ENCODE measurements around the gene BCL2L1.

Gene BCL2L1

GRCh38 chr20:31693402-31693801 is 29.3 kb downstream of the BCL2L1 start:
- TF ChIP-seq CTCF (IDR thresholded peaks at IDR 0.05; ENCODE audit: low read depth, low read length), result no peak
- peaks cover 74% of the 10 kb centered on the region for H3K36me3 ChIP-seq
- H3K27me3 ChIP-seq (ENCODE audit: insufficient read depth, low read depth, severe bottlenecking), result no peaks in the 10 kb centered on the region
- H3K27ac ChIP-seq, result peak overlapping the region; percentile 88
- no peak overlapping the region for H3K4me3 ChIP-seq (ENCODE audit: low read depth, low read length)
- no peaks in the 10 kb centered on the region for H3K9me3 ChIP-seq (ENCODE audit: severe bottlenecking)
- DNase-seq, result peak; percentile 36

DNA sequence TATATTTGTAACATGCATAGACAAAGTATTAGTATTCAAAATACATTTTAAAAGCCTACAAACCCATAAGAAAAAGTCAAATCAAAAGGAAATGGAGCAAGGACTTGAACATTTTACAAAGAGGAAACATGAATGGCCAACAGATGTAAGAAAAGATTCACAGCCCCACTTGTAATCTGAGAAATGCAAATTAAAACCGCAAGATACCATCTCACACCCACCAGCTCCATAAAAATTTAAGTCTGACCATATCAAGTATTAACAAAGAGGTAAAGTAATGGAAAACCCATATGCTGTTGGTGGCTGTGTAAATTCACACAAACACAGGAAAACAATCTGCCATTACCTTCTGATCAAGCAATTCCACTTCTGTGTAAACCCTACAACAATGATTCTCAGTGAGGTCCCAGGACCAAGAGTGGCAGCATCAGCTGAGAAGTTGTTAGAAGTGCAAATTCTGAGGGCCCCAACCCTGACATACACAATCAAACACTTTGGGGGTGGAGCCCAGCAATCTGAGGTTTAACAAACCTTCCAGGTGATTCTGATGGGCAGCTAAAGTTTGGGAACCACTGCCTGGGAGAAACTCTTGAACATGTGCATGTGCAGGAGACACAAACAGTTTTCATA is 30.9 kb downstream of the BCL2L1 start:
- peaks cover 64% of the 10 kb centered on the region for H3K36me3 ChIP-seq
- H3K27ac ChIP-seq, result peak overlapping the region; percentile 88
- H3K27me3 ChIP-seq (ENCODE audit: insufficient read depth, low read depth, severe bottlenecking), result no peaks in the 10 kb centered on the region
- TF ChIP-seq CTCF (IDR thresholded peaks at IDR 0.05; ENCODE audit: low read depth, low read length), result no peak
- no peak for DNase-seq
- no peaks in the 10 kb centered on the region for H3K9me3 ChIP-seq (ENCODE audit: severe bottlenecking)
- no peak overlapping the region for H3K4me3 ChIP-seq (ENCODE audit: low read depth, low read length)

DNA sequence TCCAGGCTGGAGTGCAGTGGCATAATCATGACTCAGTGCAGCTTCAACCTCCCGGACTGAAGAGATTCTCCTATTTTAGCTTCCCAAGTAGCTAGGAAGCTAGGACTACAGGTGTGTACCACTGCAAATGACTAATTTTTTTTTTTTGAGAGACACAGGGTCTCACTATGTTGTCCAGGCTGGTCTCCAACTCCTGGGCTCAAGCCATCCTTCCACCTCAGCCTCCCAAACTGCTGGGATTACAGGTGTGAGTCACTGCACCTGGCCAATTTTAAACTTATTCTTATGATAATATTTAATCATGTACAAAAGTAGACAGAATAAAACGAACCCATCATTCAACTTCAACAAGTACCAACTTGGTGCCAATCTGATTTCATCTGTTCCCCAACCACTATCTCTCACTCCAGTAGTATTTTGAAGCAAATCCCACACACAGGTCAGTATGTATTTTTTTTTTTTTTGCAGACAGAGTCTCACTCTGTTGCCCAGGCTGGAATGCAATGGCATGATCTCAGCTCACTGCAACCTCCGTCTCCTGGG is 32.5 kb downstream of the BCL2L1 start:
- no peak for DNase-seq
- no peak for TF ChIP-seq CTCF (IDR thresholded peaks at IDR 0.05; ENCODE audit: low read depth, low read length)
- peak overlapping the region; percentile 23 for H3K27ac ChIP-seq
- no peak overlapping the region for H3K4me3 ChIP-seq (ENCODE audit: low read depth, low read length)
- no peaks in the 10 kb centered on the region for H3K9me3 ChIP-seq (ENCODE audit: severe bottlenecking)
- H3K27me3 ChIP-seq (ENCODE audit: insufficient read depth, low read depth, severe bottlenecking), result no peaks in the 10 kb centered on the region
- peaks cover 63% of the 10 kb centered on the region for H3K36me3 ChIP-seq

DNA sequence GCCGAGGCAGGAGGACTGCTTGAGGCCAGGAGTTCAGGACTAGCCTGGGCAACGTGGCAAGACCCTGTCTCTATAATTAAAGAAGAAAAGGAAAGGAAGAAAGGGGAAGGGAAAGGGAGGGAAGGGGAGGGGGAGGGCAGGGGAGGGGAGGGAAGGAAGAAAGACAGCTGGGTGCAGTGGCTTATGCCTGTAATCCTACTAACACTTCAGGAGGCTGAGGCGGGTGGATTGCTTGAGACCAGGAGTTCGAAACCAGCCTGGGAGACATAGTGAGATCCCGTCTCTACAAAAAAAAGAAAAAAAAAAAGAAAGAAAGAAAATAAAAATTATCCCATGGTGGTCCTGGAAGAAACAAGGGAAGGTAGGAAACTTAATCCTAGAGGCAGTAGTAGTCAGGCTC is 33.5 kb downstream of the BCL2L1 start:
- no peak for TF ChIP-seq CTCF (IDR thresholded peaks at IDR 0.05; ENCODE audit: low read depth, low read length)
- no peaks in the 10 kb centered on the region for H3K9me3 ChIP-seq (ENCODE audit: severe bottlenecking)
- H3K27ac ChIP-seq, result peak overlapping the region; percentile 44; the same call in 1 of the 2 replicates
- peak; percentile 34 for DNase-seq
- H3K27me3 ChIP-seq (ENCODE audit: insufficient read depth, low read depth, severe bottlenecking), result no peaks in the 10 kb centered on the region
- H3K36me3 ChIP-seq, result peaks cover 71% of the 10 kb centered on the region
- no peak overlapping the region for H3K4me3 ChIP-seq (ENCODE audit: low read depth, low read length)

DNA sequence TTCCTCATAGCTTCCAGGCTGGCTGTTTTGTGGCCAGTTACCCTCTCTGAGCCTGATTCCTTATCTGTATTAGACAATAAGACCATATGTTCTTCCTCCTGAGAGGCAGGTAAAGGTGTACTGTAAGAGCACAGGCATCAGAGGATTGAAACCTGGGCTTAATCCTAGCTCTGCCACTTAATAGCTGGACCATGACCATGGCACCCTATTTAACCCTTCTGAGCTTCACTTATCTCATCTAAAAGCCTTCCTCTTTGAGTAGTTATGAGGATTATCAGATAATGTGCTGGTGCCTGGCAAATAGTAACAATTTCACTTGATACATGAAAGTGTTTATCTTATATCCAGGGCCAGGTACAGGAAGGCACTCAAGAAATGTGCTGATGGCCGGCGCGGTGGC is 34.9 kb downstream of the BCL2L1 start:
- Histone ChIP-seq H3K36me3 (peaks cover 75% of the 10 kb centered on the region), H3K27me3 (ENCODE audit: insufficient read depth, low read depth, severe bottlenecking) (no peaks in the 10 kb centered on the region), H3K4me3 (ENCODE audit: low read depth, low read length) (no peak overlapping the region), H3K9me3 (ENCODE audit: severe bottlenecking) (no peaks in the 10 kb centered on the region), H3K27ac (peak overlapping the region; percentile 41)
- peak; percentile 55 for DNase-seq
- TF ChIP-seq CTCF (IDR thresholded peaks at IDR 0.05; ENCODE audit: low read depth, low read length), result no peak

Measured in WERI-Rb-1 (cell line).